IPS-18c (cell line): ENCODE results near the gene NSG2.
"Not testable (repeated sequence)": the region's sequence is repeated elsewhere in the genome, so short reads cannot be mapped to it uniquely, and the experiment has no call there.

ENCODE experiments used
- H3K4me3 ChIP-seq: 2 replicates; pipeline ENCODE4 v1.7.0; 2013; ENCODE audit warnings: low read depth, mild to moderate bottlenecking, low read length, moderate library complexity; ENCODE audit not compliant: insufficient read depth
- H3K9me3 ChIP-seq: one replicate; pipeline ENCODE4 v1.6.1; 2013; ENCODE audit warnings: mild to moderate bottlenecking, low read length, moderate library complexity; ENCODE audit not compliant: control insufficient read depth, insufficient read depth

NSG2 gene

DNA sequence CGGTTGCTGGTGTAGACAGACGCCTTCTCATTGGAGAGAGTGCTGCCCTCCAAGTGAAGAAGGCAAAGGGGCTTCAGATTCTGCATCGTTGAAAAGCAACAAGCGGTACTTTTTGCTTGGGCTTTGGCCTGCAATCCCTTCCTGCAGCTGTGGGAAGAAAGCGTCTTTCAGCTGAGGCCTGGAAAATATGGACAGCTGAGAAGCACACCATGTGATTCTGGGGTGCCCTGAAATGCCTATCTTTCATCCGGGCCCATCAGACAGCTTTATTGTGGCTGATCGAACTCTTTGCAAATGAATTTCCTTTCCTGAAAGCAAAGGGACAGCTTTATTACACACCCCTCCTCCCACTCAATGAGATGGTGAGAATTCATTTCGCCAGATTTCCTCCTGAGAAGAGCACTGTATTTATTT, 74.0 kb downstream of the NSG2 start:
- H3K4me3 ChIP-seq: no peak overlapping the region
- no peaks in the 10 kb centered on the region for H3K9me3 ChIP-seq

DNA sequence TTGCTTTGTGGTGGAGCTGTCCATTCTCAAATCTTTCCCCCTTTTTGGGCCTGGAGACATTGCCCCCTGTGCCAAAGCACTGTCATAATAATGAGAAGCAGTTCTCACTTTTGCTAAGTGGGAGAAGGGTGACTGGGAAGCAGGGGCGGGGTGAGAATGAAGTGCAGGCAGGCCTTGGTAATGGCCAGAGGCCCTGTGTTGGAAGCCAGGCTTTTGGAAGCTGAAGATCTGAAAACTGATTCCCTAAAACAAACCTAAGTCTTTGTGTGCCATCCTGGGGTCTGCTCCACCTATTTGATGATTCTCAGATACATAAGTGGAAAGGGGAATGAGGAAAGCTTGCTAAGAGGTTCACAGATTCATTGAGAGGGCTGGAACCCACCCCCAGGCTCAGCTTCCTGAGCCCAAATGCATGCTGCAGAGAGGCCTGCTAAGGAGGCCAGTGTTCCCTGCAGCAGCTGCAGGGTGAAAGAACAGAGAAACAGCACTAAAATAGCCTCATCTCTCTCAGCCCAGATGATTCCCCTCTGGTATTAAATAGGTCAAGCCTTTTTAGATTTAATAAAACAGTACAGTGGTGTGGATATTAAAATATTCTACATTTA, 75.0 kb downstream of the NSG2 start:
- H3K4me3 ChIP-seq: no peak overlapping the region
- no peaks in the 10 kb centered on the region for H3K9me3 ChIP-seq

DNA sequence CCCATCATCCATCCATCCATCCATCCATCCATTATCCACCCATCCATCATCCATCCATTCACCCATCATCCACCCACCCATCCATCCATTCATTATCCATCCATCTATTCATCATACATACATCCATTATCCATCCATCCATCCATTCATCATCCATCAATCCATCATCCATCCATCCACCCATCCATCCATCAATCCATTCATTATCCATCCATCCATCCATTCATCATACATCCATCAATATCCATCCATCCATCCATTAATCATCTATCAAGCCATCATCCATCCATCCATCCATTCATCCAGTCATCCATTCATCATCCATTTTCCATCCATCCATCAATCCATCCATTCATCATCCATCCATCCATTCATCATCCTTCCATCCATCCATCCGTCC, 89.0 kb downstream of the NSG2 start:
- H3K9me3 ChIP-seq: peaks cover 2% of the 10 kb centered on the region
- H3K4me3 ChIP-seq: no peak overlapping the region

DNA sequence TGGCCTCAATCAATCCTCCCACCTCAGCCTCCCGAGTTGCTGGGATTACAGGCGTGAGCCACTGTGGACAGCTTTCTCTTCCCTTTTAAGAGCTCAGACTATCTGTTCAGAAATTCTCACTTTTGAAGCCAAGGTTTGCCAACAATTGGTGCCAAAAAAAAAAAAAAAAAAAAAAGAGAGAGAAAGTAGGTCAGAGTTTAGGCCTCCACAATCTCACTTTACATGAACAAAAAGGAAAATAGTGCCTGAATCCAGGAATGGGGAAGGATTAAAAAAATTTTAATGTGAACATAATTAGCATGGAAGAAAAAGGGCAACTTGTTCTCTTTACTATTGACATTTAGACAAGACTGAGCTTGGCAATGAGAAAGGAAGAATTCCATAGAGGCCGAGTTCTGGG, 94.1 kb downstream of the NSG2 start:
- Histone ChIP-seq H3K9me3 (no peaks in the 10 kb centered on the region), H3K4me3 (no peak overlapping the region)

DNA sequence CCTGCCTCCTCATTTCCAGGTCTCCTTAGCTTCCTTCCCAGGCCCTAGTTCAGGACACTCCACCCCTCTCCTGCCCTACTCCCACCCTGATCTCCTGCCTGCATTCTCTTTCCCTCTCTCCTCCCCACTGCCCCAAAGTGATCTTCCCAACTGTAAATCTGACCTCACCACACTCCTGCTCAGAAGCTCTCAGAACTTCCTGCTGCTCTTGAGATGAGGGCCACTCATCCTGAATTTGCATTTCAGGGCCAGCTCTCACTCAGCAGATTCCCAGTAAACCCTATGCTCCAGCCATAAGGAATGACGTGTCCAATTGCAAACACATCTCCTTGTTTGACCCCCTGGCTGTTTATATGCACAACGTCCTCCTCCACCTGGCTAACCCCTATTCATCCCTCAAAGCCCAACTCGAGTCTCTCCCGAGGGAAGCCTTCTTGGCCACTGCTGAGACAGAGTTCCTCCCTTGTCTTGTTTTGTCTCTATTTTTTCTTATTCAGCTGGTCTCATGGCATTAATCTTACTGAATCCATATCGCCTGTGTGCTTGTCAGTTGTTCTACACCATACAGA, 95.0 kb downstream of the NSG2 start:
- H3K4me3 ChIP-seq: no peak overlapping the region
- no peaks in the 10 kb centered on the region for H3K9me3 ChIP-seq

- Histone ChIP-seq H3K4me3 (no peak overlapping the region), H3K9me3 (no peaks in the 10 kb centered on the region)
Observed at GRCh38 chr5:174141398-174141797, 95.9 kb downstream of the NSG2 start.

DNA sequence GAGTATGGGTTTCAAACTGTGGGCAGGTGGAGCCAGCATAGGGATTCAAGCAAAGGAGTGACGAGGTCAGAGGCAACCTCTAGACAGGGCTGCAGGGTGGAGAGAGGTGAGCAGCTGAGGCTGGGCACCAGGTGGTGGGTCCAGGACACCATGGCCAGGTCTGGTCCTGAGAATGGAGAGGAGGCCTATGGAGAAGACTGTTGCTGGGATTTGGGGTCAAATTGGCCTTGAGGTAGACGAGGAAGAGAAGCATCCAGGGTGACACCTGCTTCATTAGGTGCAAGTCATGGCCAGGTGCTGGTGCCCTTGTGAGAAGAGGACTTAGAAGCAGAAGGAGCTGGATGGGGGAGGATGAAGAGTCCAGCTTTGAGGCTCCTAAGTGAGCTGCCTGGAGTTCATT, 99.6 kb downstream of the NSG2 start:
- Histone ChIP-seq H3K4me3 (no peak overlapping the region), H3K9me3 (no peaks in the 10 kb centered on the region)

- Histone ChIP-seq H3K4me3 (no peak overlapping the region), H3K9me3 (no peaks in the 10 kb centered on the region)
Observed at GRCh38 chr5:174145821-174146220, 100.3 kb downstream of the NSG2 start.

DNA sequence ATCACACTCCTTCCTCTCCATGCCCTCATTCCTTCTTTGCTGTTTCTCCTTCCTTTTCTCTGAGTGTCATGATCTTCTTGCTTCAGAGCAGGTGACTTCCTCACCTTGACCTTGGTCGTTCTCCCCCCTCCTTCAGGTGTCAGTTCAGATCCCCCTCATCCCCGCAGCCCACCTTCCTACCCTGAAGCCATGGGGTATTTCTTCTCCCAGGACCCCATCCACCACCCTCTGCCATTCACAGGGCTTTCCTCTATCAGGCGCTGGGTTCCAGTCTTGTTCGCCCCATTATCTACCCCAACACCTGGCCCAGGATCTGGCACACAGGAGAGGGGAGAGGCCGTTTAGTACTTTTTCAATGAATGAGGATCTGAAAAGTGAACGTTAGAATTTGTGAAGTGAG, 101.0 kb downstream of the NSG2 start:
- H3K9me3 ChIP-seq: no peaks in the 10 kb centered on the region

GRCh38 chr5:174147012-174147411, 101.5 kb downstream of the NSG2 start:
- not testable (repeated sequence) for H3K4me3 ChIP-seq, H3K9me3 ChIP-seq

More for the DNA sequence above, 101.0 kb downstream of the NSG2 start:
- H3K4me3 ChIP-seq: no peak overlapping the region

GRCh38 chr5:174147551-174147950, 102.0 kb downstream of the NSG2 start:
- Histone ChIP-seq H3K4me3 (no peak overlapping the region), H3K9me3 (no peaks in the 10 kb centered on the region)

GRCh38 chr5:174148721-174149120, 103.2 kb downstream of the NSG2 start:
- H3K9me3 ChIP-seq: no peaks in the 10 kb centered on the region
- H3K4me3 ChIP-seq: no peak overlapping the region

GRCh38 chr5:174149426-174149825, 103.9 kb downstream of the NSG2 start:
- H3K9me3 ChIP-seq: no peaks in the 10 kb centered on the region
- H3K4me3 ChIP-seq: no peak overlapping the region

DNA sequence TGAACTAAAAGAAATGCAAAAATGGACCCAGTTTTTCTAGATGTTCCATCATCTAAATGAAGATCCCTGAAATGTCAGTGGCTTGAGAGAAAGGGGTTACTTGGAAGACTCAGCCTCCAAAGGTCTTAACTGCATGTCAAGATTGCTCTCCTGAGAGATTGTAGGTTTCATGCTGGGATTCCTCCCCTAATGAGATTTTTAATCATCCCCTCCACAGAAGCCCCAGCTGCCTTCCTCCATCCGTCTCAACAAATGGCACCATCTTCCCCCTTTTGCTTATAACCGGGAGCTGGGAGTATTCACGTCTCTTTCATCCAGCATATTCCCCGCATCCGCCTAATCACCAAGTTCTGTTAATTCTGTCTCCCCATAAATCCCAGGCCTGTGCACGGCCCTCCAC, 104.5 kb downstream of the NSG2 start:
- no peaks in the 10 kb centered on the region for H3K9me3 ChIP-seq

GRCh38 chr5:174151599-174152181, 106.2 kb downstream of the NSG2 start:
- Histone ChIP-seq H3K9me3 (no peaks in the 10 kb centered on the region), H3K4me3 (no peak overlapping the region)

More for the DNA sequence above, 104.5 kb downstream of the NSG2 start:
- no peak overlapping the region for H3K4me3 ChIP-seq

GRCh38 chr5:174154559-174154958, 109.1 kb downstream of the NSG2 start:
- Histone ChIP-seq H3K9me3 (no peaks in the 10 kb centered on the region), H3K4me3 (no peak overlapping the region)

GRCh38 chr5:174155281-174155680, 109.8 kb downstream of the NSG2 start:
- no peaks in the 10 kb centered on the region for H3K9me3 ChIP-seq
- H3K4me3 ChIP-seq: no peak overlapping the region

DNA sequence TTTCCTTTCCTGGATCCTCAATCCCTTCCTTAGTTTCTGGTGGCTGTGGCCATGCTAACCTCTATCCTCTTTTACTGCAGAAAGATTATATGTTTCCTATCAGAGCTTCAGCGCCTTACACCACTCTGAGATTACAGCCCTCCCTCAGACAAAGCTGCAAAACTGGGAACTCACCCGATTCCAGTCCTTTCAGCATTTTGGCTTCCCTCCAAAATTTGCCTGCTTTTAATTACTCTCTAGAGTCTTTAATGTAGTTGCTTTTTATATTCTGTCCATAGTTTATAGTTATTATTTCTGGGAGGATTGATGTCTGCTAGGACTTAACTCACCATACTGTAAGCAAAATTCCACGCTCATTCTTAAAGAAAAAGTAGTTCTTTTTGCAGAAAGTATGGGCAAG, 110.2 kb downstream of the NSG2 start:
- H3K9me3 ChIP-seq: no peaks in the 10 kb centered on the region
- no peak overlapping the region for H3K4me3 ChIP-seq

- no peaks in the 10 kb centered on the region for H3K9me3 ChIP-seq
Observed at GRCh38 chr5:174157048-174157447, 111.5 kb downstream of the NSG2 start.

More at GRCh38 chr5:174157048-174157447, 111.5 kb downstream of the NSG2 start:
- H3K4me3 ChIP-seq: no peak overlapping the region
